ENCODE results near the gene ASS1.

Gene ASS1

GRCh38 chr9:130474106-130474505 is 29.3 kb downstream of the ASS1 start:
- H3K4me3 ChIP-seq (ENCODE audit: extremely low read depth, insufficient read depth, low read length, poor library complexity, severe bottlenecking) = no peak overlapping the region
- WGBS, 2 experiments (ENCODE audit: insufficient coverage in 2 of 2) = 50 to 56% methylated on average over 8 of the region's 15 CpGs
- H3K4me1 ChIP-seq (ENCODE audit: control insufficient read depth, insufficient read depth, low read length, poor library complexity, severe bottlenecking) = no peaks in the 10 kb centered on the region
- H3K27ac ChIP-seq (ENCODE audit: low read depth, low read length, severe bottlenecking) = no peak overlapping the region
- H3K9me3 ChIP-seq (ENCODE audit: control insufficient read depth, low read length) = no peaks in the 10 kb centered on the region
- H3K36me3 ChIP-seq (ENCODE audit: control insufficient read depth, insufficient read depth, low read length) = no peaks in the 10 kb centered on the region

GRCh38 chr9:130476151-130476730 is 31.5 kb downstream of the ASS1 start:
- H3K27ac ChIP-seq (ENCODE audit: low read depth, low read length, severe bottlenecking) = no peak overlapping the region
- no peak overlapping the region for H3K4me3 ChIP-seq (ENCODE audit: extremely low read depth, insufficient read depth, low read length, poor library complexity, severe bottlenecking)
- H3K36me3 ChIP-seq (ENCODE audit: control insufficient read depth, insufficient read depth, low read length) = no peaks in the 10 kb centered on the region
- 88 to 94% methylated on average over 10 to 18 of the region's 21 CpGs for WGBS, 2 experiments (ENCODE audit: insufficient coverage in 2 of 2)
- no peaks in the 10 kb centered on the region for H3K9me3 ChIP-seq (ENCODE audit: control insufficient read depth, low read length)
- no peaks in the 10 kb centered on the region for H3K4me1 ChIP-seq (ENCODE audit: control insufficient read depth, insufficient read depth, low read length, poor library complexity, severe bottlenecking)

GRCh38 chr9:130477564-130477963 is 32.8 kb downstream of the ASS1 start:
- Histone ChIP-seq H3K27ac (ENCODE audit: low read depth, low read length, severe bottlenecking) (no peak overlapping the region), H3K4me3 (ENCODE audit: extremely low read depth, insufficient read depth, low read length, poor library complexity, severe bottlenecking) (no peak overlapping the region), H3K9me3 (ENCODE audit: control insufficient read depth, low read length) (no peaks in the 10 kb centered on the region), H3K4me1 (ENCODE audit: control insufficient read depth, insufficient read depth, low read length, poor library complexity, severe bottlenecking) (no peaks in the 10 kb centered on the region), H3K36me3 (ENCODE audit: control insufficient read depth, insufficient read depth, low read length) (no peaks in the 10 kb centered on the region)
- 95 to 97% methylated on average over 8 to 10 of the region's 12 CpGs for WGBS, 2 experiments (ENCODE audit: insufficient coverage in 2 of 2)

- WGBS, 2 experiments (ENCODE audit: insufficient coverage in 2 of 2) = 85 to 94% methylated on average over 4 to 6 of the region's 9 CpGs
- Histone ChIP-seq H3K9me3 (ENCODE audit: control insufficient read depth, low read length) (no peaks in the 10 kb centered on the region), H3K4me1 (ENCODE audit: control insufficient read depth, insufficient read depth, low read length, poor library complexity, severe bottlenecking) (no peaks in the 10 kb centered on the region), H3K4me3 (ENCODE audit: extremely low read depth, insufficient read depth, low read length, poor library complexity, severe bottlenecking) (no peak overlapping the region), H3K27ac (ENCODE audit: low read depth, low read length, severe bottlenecking) (no peak overlapping the region), H3K36me3 (ENCODE audit: control insufficient read depth, insufficient read depth, low read length) (no peaks in the 10 kb centered on the region)
Observed at GRCh38 chr9:130478152-130478551, 33.4 kb downstream of the ASS1 start.

- H3K4me3 ChIP-seq (ENCODE audit: extremely low read depth, insufficient read depth, low read length, poor library complexity, severe bottlenecking) = no peak overlapping the region
- H3K4me1 ChIP-seq (ENCODE audit: control insufficient read depth, insufficient read depth, low read length, poor library complexity, severe bottlenecking) = no peaks in the 10 kb centered on the region
- H3K36me3 ChIP-seq (ENCODE audit: control insufficient read depth, insufficient read depth, low read length) = no peaks in the 10 kb centered on the region
- 75 to 84% methylated on average over 15 to 21 of the region's 35 CpGs for WGBS, 2 experiments (ENCODE audit: insufficient coverage in 2 of 2)
- H3K9me3 ChIP-seq (ENCODE audit: control insufficient read depth, low read length) = no peaks in the 10 kb centered on the region
- H3K27ac ChIP-seq (ENCODE audit: low read depth, low read length, severe bottlenecking) = no peak overlapping the region
Observed at GRCh38 chr9:130478736-130479575, 34.2 kb downstream of the ASS1 start.

GRCh38 chr9:130479587-130479986 is 34.8 kb downstream of the ASS1 start:
- H3K4me1 ChIP-seq (ENCODE audit: control insufficient read depth, insufficient read depth, low read length, poor library complexity, severe bottlenecking) = no peaks in the 10 kb centered on the region
- no peak overlapping the region for H3K4me3 ChIP-seq (ENCODE audit: extremely low read depth, insufficient read depth, low read length, poor library complexity, severe bottlenecking)
- no peaks in the 10 kb centered on the region for H3K9me3 ChIP-seq (ENCODE audit: control insufficient read depth, low read length)
- H3K36me3 ChIP-seq (ENCODE audit: control insufficient read depth, insufficient read depth, low read length) = no peaks in the 10 kb centered on the region
- H3K27ac ChIP-seq (ENCODE audit: low read depth, low read length, severe bottlenecking) = no peak overlapping the region
- WGBS, 2 experiments (ENCODE audit: insufficient coverage in 2 of 2) = 93 to 94% methylated on average over 12 to 16 of the region's 19 CpGs

GRCh38 chr9:130480673-130481072 is 35.9 kb downstream of the ASS1 start:
- H3K9me3 ChIP-seq (ENCODE audit: control insufficient read depth, low read length) = no peaks in the 10 kb centered on the region
- WGBS, 2 experiments (ENCODE audit: insufficient coverage in 2 of 2) = 73 to 83% methylated on average over 15 to 16 of the region's 16 CpGs
- H3K27ac ChIP-seq (ENCODE audit: low read depth, low read length, severe bottlenecking) = no peak overlapping the region
- no peaks in the 10 kb centered on the region for H3K36me3 ChIP-seq (ENCODE audit: control insufficient read depth, insufficient read depth, low read length)
- no peaks in the 10 kb centered on the region for H3K4me1 ChIP-seq (ENCODE audit: control insufficient read depth, insufficient read depth, low read length, poor library complexity, severe bottlenecking)
- H3K4me3 ChIP-seq (ENCODE audit: extremely low read depth, insufficient read depth, low read length, poor library complexity, severe bottlenecking) = no peak overlapping the region

- no peak overlapping the region for H3K27ac ChIP-seq (ENCODE audit: low read depth, low read length, severe bottlenecking)
- WGBS, 2 experiments (ENCODE audit: insufficient coverage in 2 of 2) = 67 to 81% methylated on average over 4 to 5 of the region's 5 CpGs
- no peaks in the 10 kb centered on the region for H3K9me3 ChIP-seq (ENCODE audit: control insufficient read depth, low read length)
- H3K36me3 ChIP-seq (ENCODE audit: control insufficient read depth, insufficient read depth, low read length) = peaks cover 4% of the 10 kb centered on the region
- H3K4me3 ChIP-seq (ENCODE audit: extremely low read depth, insufficient read depth, low read length, poor library complexity, severe bottlenecking) = no peak overlapping the region
- no peaks in the 10 kb centered on the region for H3K4me1 ChIP-seq (ENCODE audit: control insufficient read depth, insufficient read depth, low read length, poor library complexity, severe bottlenecking)
Observed at GRCh38 chr9:130482463-130482862, 37.7 kb downstream of the ASS1 start.

- Histone ChIP-seq H3K27ac (ENCODE audit: low read depth, low read length, severe bottlenecking) (no peak overlapping the region), H3K9me3 (ENCODE audit: control insufficient read depth, low read length) (no peaks in the 10 kb centered on the region), H3K4me1 (ENCODE audit: control insufficient read depth, insufficient read depth, low read length, poor library complexity, severe bottlenecking) (no peaks in the 10 kb centered on the region), H3K4me3 (ENCODE audit: extremely low read depth, insufficient read depth, low read length, poor library complexity, severe bottlenecking) (no peak overlapping the region), H3K36me3 (ENCODE audit: control insufficient read depth, insufficient read depth, low read length) (peaks cover 4% of the 10 kb centered on the region)
- WGBS, 2 experiments (ENCODE audit: insufficient coverage in 2 of 2) = 33 to 38% methylated on average over 7 to 10 of the region's 16 CpGs
Observed at GRCh38 chr9:130483371-130483971, 38.7 kb downstream of the ASS1 start.

- 90 to 97% methylated on average over 6 to 10 of the region's 21 CpGs for WGBS, 2 experiments (ENCODE audit: insufficient coverage in 2 of 2)
- H3K4me1 ChIP-seq (ENCODE audit: control insufficient read depth, insufficient read depth, low read length, poor library complexity, severe bottlenecking) = no peaks in the 10 kb centered on the region
- no peak overlapping the region for H3K4me3 ChIP-seq (ENCODE audit: extremely low read depth, insufficient read depth, low read length, poor library complexity, severe bottlenecking)
- H3K27ac ChIP-seq (ENCODE audit: low read depth, low read length, severe bottlenecking) = no peak overlapping the region
- peaks cover 4% of the 10 kb centered on the region for H3K36me3 ChIP-seq (ENCODE audit: control insufficient read depth, insufficient read depth, low read length)
- no peaks in the 10 kb centered on the region for H3K9me3 ChIP-seq (ENCODE audit: control insufficient read depth, low read length)
Observed at GRCh38 chr9:130484362-130485072, 39.8 kb downstream of the ASS1 start.
